ENCODE results near the gene KRTAP9-7. TPM values are rescaled to one million over a fixed set of nuclear protein-coding genes. Genes with fewer than 3 reads are reported as not detected.

The KRTAP9-7 gene
- total RNA-seq, 4 donors from 2014 or later: not detected

DNA sequence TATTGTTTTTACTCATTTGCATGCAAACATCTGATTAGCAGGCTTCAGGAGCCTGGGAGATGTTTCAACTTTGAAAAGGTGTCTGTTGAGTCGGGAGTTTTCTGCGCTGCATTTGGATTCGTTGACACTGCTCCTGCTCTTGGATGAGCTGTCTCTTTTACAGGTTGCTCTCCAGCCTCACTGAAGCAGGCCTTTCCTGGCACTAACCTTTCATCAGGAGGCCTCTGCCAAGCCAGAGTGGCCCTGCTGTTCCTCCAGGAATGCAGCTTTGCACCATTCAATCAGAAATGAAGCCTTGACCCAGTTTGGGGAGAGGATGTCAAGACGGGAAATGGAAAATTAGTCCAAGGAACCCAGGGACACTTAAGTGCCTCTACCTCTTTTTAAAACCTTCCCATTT lies 27.5 kb downstream of the KRTAP9-7 start:
- WGBS, 2 donors: 84 to 92% methylated on average over 4 of the region's 4 CpGs
- Histone ChIP-seq H3K9me3 (no peaks in the 10 kb centered on the region), H3K36me3 (no peaks in the 10 kb centered on the region), H3K4me3 (no peak overlapping the region), H3K27me3 (peaks cover 0 to 2% (median 0%) of the 10 kb centered on the region in 4 donors), H3K4me1 (peaks cover 0 to 28% (median 4%) of the 10 kb centered on the region in 3 donors), H3K27ac (no peak overlapping the region)
- TF ChIP-seq POLR2A (IDR thresholded peaks at IDR 0.05): no peak
- TF ChIP-seq, protein P1, sequence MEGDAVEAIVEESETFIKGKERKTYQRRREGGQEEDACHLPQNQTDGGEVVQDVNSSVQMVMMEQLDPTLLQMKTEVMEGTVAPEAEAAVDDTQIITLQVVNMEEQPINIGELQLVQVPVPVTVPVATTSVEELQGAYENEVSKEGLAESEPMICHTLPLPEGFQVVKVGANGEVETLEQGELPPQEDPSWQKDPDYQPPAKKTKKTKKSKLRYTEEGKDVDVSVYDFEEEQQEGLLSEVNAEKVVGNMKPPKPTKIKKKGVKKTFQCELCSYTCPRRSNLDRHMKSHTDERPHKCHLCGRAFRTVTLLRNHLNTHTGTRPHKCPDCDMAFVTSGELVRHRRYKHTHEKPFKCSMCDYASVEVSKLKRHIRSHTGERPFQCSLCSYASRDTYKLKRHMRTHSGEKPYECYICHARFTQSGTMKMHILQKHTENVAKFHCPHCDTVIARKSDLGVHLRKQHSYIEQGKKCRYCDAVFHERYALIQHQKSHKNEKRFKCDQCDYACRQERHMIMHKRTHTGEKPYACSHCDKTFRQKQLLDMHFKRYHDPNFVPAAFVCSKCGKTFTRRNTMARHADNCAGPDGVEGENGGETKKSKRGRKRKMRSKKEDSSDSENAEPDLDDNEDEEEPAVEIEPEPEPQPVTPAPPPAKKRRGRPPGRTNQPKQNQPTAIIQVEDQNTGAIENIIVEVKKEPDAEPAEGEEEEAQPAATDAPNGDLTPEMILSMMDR (IDR thresholded peaks at IDR 0.05): no peak
- no peak for DNase-seq
- intact Hi-C loops (cut with DNase I): no loop called here

DNA sequence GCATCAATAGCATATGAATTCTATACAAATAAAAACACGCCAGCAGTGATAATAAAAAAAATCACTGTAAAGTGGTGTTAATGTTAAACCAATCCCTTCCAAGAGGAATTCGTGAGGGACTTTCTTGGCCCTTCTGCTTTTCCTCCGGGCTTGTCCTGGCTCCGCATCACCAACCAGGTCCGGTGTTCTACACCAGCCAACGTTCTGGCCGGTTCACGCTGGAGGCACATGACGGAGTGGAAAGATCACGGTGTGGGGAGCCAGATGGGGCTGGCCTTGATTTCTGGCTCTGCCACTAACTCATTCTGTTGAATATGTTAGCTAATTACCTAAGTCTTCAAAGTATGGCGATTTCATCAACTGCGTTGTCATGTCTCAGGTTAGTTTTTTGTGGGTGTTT lies 28.6 kb downstream of the KRTAP9-7 start:
- TF ChIP-seq, protein P1 (IDR thresholded peaks at IDR 0.05): no peak
- no peak for TF ChIP-seq POLR2A (IDR thresholded peaks at IDR 0.05)
- WGBS, 2 donors: 79 to 81% methylated on average over 12 of the region's 12 CpGs
- intact Hi-C loops (cut with DNase I): no loop called here

DNA sequence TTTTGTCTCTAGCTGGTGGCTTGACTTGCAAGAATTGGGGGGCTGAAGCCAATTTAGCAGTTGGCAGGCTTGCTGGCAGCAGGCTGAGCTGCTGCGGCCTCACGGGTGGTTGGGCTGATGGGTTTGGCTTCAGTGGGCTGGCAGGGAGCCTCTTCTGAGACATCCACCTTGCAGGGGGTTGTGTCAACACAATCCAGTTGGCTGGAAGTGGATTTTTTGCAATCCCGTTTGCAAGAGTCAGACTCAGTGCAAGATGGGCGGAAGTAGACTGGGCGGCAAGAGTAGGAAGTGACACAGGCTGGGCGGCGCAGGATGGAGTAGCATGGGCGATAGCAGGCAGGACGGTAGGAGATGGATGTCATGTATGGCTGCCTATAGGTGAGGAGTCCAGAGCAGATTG lies 32.1 kb downstream of the KRTAP9-7 start:
- TF ChIP-seq, protein P1 (IDR thresholded peaks at IDR 0.05): no peak
- no peak for TF ChIP-seq POLR2A (IDR thresholded peaks at IDR 0.05)
- Histone ChIP-seq H3K36me3 (no peaks in the 10 kb centered on the region), H3K4me1 (peaks cover 0 to 23% (median 0%) of the 10 kb centered on the region in 3 donors), H3K27me3 (peaks cover 0 to 10% (median 0%) of the 10 kb centered on the region in 4 donors), H3K27ac (no peak overlapping the region), H3K9me3 (no peaks in the 10 kb centered on the region), H3K4me3 (no peak overlapping the region)
- intact Hi-C loops (cut with DNase I): no loop called here
- WGBS, 2 donors: 67 to 77% methylated on average over 7 to 9 of the region's 9 CpGs
- no peak for DNase-seq

More for the DNA sequence above, 28.6 kb downstream of the KRTAP9-7 start:
- H3K4me3 ChIP-seq: no peak overlapping the region
- no peak overlapping the region for H3K27ac ChIP-seq
- peaks cover 0 to 39% (median 4%) of the 10 kb centered on the region in 3 donors for H3K4me1 ChIP-seq
- DNase-seq: no peak
- no peaks in the 10 kb centered on the region for H3K36me3 ChIP-seq
- H3K9me3 ChIP-seq: no peaks in the 10 kb centered on the region
- H3K27me3 ChIP-seq: peaks cover 0 to 10% (median 0%) of the 10 kb centered on the region in 4 donors

DNA sequence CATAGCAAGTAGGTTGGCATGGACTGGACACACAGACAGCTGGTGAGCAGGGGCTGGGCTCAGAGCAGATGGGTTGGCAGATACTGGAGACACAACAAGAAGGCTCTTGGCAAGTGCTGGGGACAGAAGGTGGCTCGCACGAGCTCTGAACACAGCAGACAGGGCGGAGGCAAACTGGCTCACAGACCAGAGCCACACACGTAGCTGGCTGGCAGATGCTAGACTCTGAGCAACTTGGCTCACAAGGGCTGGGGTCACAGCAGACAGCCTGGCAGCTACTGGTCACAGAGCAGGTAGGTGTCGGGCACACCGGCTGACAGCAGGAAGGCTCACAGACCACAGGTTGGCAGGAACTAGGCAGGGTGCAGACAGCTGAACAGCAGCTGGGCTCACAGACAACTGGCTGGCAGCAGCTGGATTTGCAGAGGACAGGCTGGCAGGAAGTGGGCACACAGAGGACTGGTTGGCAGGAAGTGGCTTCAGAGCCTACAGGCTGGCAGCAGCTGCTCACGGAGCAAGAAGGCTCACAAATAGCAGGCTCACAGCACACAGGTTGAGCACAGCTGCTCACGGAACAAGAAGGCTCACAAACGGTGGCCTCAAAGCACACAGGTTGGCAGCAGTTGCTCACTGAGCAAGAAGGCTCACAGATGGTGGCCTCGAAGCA lies 32.9 kb downstream of the KRTAP9-7 start:
- peak overlapping the region in 3 of 4 donors; percentile 11 to 69 (median 55) for H3K27ac ChIP-seq
- TF ChIP-seq, protein P1 (IDR thresholded peaks at IDR 0.05): no peak
- TF ChIP-seq POLR2A (IDR thresholded peaks at IDR 0.05): peak in 1 of 4 donors; percentile 37
- H3K36me3 ChIP-seq: no peaks in the 10 kb centered on the region
- H3K4me3 ChIP-seq: peak overlapping the region in 1 of 4 donors; percentile 25
- WGBS, 2 donors: 32 to 41% methylated on average over 5 to 8 of the region's 10 CpGs
- intact Hi-C loops (cut with DNase I): no loop called here
- H3K9me3 ChIP-seq: no peaks in the 10 kb centered on the region
- DNase-seq: peak; percentile 41
- H3K4me1 ChIP-seq: peaks cover 0 to 18% (median 0%) of the 10 kb centered on the region in 3 donors
- H3K27me3 ChIP-seq: peaks cover 0 to 10% (median 0%) of the 10 kb centered on the region in 4 donors

DNA sequence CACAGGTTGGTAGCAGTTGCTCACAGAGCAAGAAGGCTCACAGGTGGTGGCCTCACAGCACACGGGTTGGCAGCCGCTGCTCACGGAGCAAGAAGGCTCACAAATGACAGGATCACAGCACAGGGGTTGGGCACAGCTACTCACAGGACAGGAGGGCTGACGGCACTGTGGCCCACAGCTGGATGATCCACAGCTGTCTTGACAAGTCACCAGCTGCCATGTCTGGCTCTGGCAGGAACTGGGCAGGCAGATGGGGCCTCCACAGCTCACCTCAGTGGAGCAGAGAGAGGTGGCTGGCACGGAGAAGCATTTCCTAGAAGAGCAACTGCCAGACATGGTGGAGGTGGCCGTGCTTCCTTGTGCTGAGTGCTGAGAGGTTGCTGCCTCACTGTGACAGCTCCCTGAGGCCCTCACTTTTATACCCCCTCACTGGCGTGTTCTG lies 33.4 kb downstream of the KRTAP9-7 start, which contains the start of gene KRTAP16-1:
Gene KRTAP16-1, minus strand, starts transcription at position 392 of the 442 bp plus-strand sequence. Its CDS starts 56 bp downstream, at position 336.
- peak within 1 kb of the TSS in 3 of 4 donors; percentile 11 to 69 (median 55) for H3K27ac ChIP-seq
- WGBS, 2 donors: 64 to 75% methylated on average over 6 to 7 of the region's 7 CpGs

More for the DNA sequence above, 33.4 kb downstream of the KRTAP9-7 start, which contains the start of gene KRTAP16-1:
- Histone ChIP-seq H3K9me3 (no peaks in the 10 kb centered on the region), H3K36me3 (no peaks in the 10 kb centered on the region), H3K4me1 (peaks cover 0 to 18% (median 0%) of the 10 kb centered on the region in 3 donors), H3K27me3 (peaks cover 0 to 10% (median 0%) of the 10 kb centered on the region in 4 donors), H3K4me3 (peak within 1 kb of the TSS in 1 of 4 donors; percentile 25)
- intact Hi-C loops (cut with DNase I): no loop called here
- no peak for DNase-seq
- TF ChIP-seq, protein P1 (IDR thresholded peaks at IDR 0.05): no peak
- no peak for TF ChIP-seq POLR2A (IDR thresholded peaks at IDR 0.05)

All from esophagus squamous epithelium (tissue), 5 donors.